SK-N-SH (cell line): ENCODE data around the gene HECTD2. TPM values are rescaled to one million over a fixed set of nuclear protein-coding genes. Genes with fewer than 3 reads are reported as not detected.
A peak's percentile ranks its signal among the peaks of the same experiment; 100 is the strongest.

Experiments
- CTCF ChIA-PET: fragments of 300-600, 350-600 bp; formaldehyde crosslinking; extraction: SDS; loops from one replicate; lab custom pipeline; 2021; lab: Yijun Ruan, JAX
- POLR2A ChIA-PET: fragments of 350-600 bp; sonication (Branson Sonifier 250); formaldehyde crosslinking; extraction: SDS; loops from one replicate; lab custom pipeline; 2020; ENCODE audit warnings: antibody characterized with exemption, inconsistent platforms; lab: Yijun Ruan, JAX
- DNase-seq: peaks from one replicate; pipeline ENCODE4 v3.0.0; 2012
- H2AFZ ChIP-seq: fragments of 200-600 bp; sonication (generic); 2 replicates; pipeline ENCODE4 v1.8.1; 2016; ENCODE audit warnings: antibody characterized with exemption, mild to moderate bottlenecking, low read depth
- H3F3A ChIP-seq: fragments of 200-600 bp; sonication (generic); replicated peaks from 2 replicates; pipeline ENCODE3; 2016; ENCODE audit warnings: antibody characterized with exemption, mild to moderate bottlenecking; ENCODE audit not compliant: insufficient read depth
- H3K27ac ChIP-seq, 2 experiments: fragments of 200-500 bp in 1 of 2; fragments of 200-600 bp in 1 of 2; sonication (Bioruptor generic) in 1 of 2; sonication (generic), shearing (Covaris generic) in 1 of 2; 2 replicates each; pipeline versions ENCODE4 v1.5.1 to v1.6.1; 2014 to 2016; ENCODE audit warnings: low read depth in 2 of 2, inconsistent platforms in 1 of 2, low read length in 1 of 2, mild to moderate bottlenecking in 1 of 2, mixed read lengths in 1 of 2
- H3K27me3 ChIP-seq: fragments of 200-600 bp; sonication (generic), shearing (Covaris generic); 2 replicates; pipeline ENCODE4 v1.6.1; 2016; ENCODE audit warnings: mixed run types; ENCODE audit not compliant: insufficient read depth
- H3K36me3 ChIP-seq, 2 experiments: fragments of 200-500 bp in 1 of 2; fragments of 200-600 bp in 1 of 2; sonication (Bioruptor generic) in 1 of 2; sonication (generic) in 1 of 2; replicated peaks in 1 of 2; 2 replicates each; pipeline versions ENCODE3 to v1.5.1; 2014 to 2016; ENCODE audit warnings: low read length in 1 of 2, mild to moderate bottlenecking in 1 of 2; ENCODE audit not compliant: insufficient read depth in 2 of 2, control insufficient read depth in 1 of 2
- H3K4me1 ChIP-seq, 2 experiments: fragments of 200-500 bp in 1 of 2; fragments of 200-600 bp in 1 of 2; sonication (Bioruptor generic) in 1 of 2; sonication (generic), shearing (Covaris generic) in 1 of 2; 2 replicates each; pipeline versions ENCODE4 v1.5.1 to v1.6.1; 2014 to 2016; ENCODE audit warnings: low read depth in 1 of 2, low read length in 1 of 2, mixed run types in 1 of 2; ENCODE audit not compliant: insufficient read depth in 2 of 2, control insufficient read depth in 1 of 2
- H3K4me2 ChIP-seq: fragments of 200-600 bp; sonication (generic), shearing (Covaris generic); 2 replicates; pipeline ENCODE4 v1.6.1; 2017; ENCODE audit warnings: mixed run types
- H3K4me3 ChIP-seq, 2 experiments: fragments of 200-500 bp in 1 of 2; fragments of 200-600 bp in 1 of 2; sonication (Bioruptor generic) in 1 of 2; sonication (generic), shearing (Covaris generic) in 1 of 2; 2 replicates each; pipeline versions ENCODE4 v1.5.1 to v1.8.1; 2014 to 2016; ENCODE audit warnings: low read depth in 2 of 2, inconsistent platforms in 1 of 2, low read length in 1 of 2, mild to moderate bottlenecking in 1 of 2, mixed read lengths in 1 of 2, moderate library complexity in 1 of 2
- H3K79me2 ChIP-seq: fragments of 200-600 bp; sonication (generic); 2 replicates; pipeline ENCODE4 v1.8.1; 2017; ENCODE audit warnings: mild to moderate bottlenecking; ENCODE audit not compliant: insufficient read depth
- H3K9ac ChIP-seq: fragments of 200-600 bp; sonication (generic); 2 replicates; pipeline ENCODE4 v1.6.1; 2017; ENCODE audit warnings: mixed run types
- H3K9me2 ChIP-seq: fragments of 200-600 bp; sonication (generic); 2 replicates; pipeline ENCODE4 v1.6.1; 2017; ENCODE audit warnings: mixed run types
- H3K9me3 ChIP-seq: fragments of 200-600 bp; sonication (generic); 2 replicates; pipeline ENCODE4 v1.6.1; 2017; ENCODE audit warnings: mixed run types, mild to moderate bottlenecking, moderate library complexity
- H4K20me1 ChIP-seq: fragments of 200-600 bp; sonication (generic); 2 replicates; pipeline ENCODE4 v1.6.1; 2017; ENCODE audit warnings: mild to moderate bottlenecking, mixed run types; ENCODE audit not compliant: insufficient read depth
- CHD2 ChIP-seq: fragments of 150-350 bp; IDR thresholded peaks from 2 replicates; pipeline ENCODE4 v1.6.1; 2018; ENCODE audit warnings: low read length; ENCODE audit not compliant: partially characterized antibody
- EZH2phosphoT487 ChIP-seq: fragments of 200-600 bp; sonication (generic); IDR thresholded peaks from 2 replicates; pipeline ENCODE4 v1.6.1; 2017; ENCODE audit warnings: low read depth, mixed run types, mild to moderate bottlenecking, antibody characterized with exemption, moderate library complexity, borderline replicate concordance
- FOSL2 ChIP-seq: IDR thresholded peaks from 2 replicates; pipeline ENCODE4 v1.4.0; 2012; ENCODE audit warnings: low read depth, mild to moderate bottlenecking, moderate library complexity, borderline replicate concordance
- FOXM1 ChIP-seq: IDR thresholded peaks from 2 replicates; pipeline ENCODE4 v1.4.0; 2012; ENCODE audit warnings: low read depth, mild to moderate bottlenecking
- GATA2 ChIP-seq: sonication (generic); formaldehyde crosslinking; IDR thresholded peaks from 2 replicates; pipeline ENCODE4 v1.5.0; 2020; ENCODE audit warnings: mild to moderate bottlenecking, missing genetic modification reagents
- JUND ChIP-seq: IDR thresholded peaks from 2 replicates; pipeline ENCODE4 v1.4.0; 2012
- MXI1 ChIP-seq: IDR thresholded peaks from 2 replicates; pipeline ENCODE4 v1.6.1; 2012; ENCODE audit warnings: mild to moderate bottlenecking, low read depth, low read length, improper control_type of control experiment
- NRF1 ChIP-seq: IDR thresholded peaks from 2 replicates; pipeline ENCODE4 v1.6.1; 2012; ENCODE audit warnings: low read depth, mild to moderate bottlenecking, low read length
- PBX3 ChIP-seq: IDR thresholded peaks from 2 replicates; pipeline ENCODE4; 2012
- RFX5 ChIP-seq: IDR thresholded peaks from 2 replicates; pipeline ENCODE4 v1.6.1; 2012; ENCODE audit warnings: mild to moderate bottlenecking, improper control_type of control experiment, low read length
- SIN3A ChIP-seq: IDR thresholded peaks from 2 replicates; pipeline ENCODE4 v1.6.1; 2012; ENCODE audit warnings: low read depth, mild to moderate bottlenecking, low read length, moderate library complexity, borderline replicate concordance
- TCF12 ChIP-seq: IDR thresholded peaks from 2 replicates; pipeline ENCODE4 v1.4.0; 2012
- USF2 ChIP-seq: fragments of 150-350 bp; IDR thresholded peaks from 2 replicates; pipeline ENCODE4 v1.6.1; 2017; ENCODE audit warnings: antibody characterized with exemption, low read length, low read depth, borderline replicate concordance
- YY1 ChIP-seq: IDR thresholded peaks from 2 replicates; pipeline ENCODE4 v1.4.0; 2012; ENCODE audit warnings: low read depth, mild to moderate bottlenecking
- ZBTB33 ChIP-seq: IDR thresholded peaks from 2 replicates; pipeline ENCODE4 v1.4.0; 2012; ENCODE audit warnings: low read depth, borderline replicate concordance
- WGBS: methylation state at CpG from one replicate; pipeline ENCODE4 v1.1.6; 2017; ENCODE audit warnings: low lambda C conversion rate; 5-methylcytosine and 5-hydroxymethylcytosine counted together
- polyA plus RNA-seq, 3 experiments: library from polyadenylated mRNA; depleted of rRNA; stranded (reverse); fragments of >200 nt; gene quantifications; 2 replicates each; pipeline ENCODE4 v1.2.3, GENCODE V29; 2012

HECTD2 gene
- polyA plus RNA-seq, 1 of the 3 experiments (the other 2 are of a cell fraction): 4.1 TPM

GRCh38 chr10:91420868-91421267 is 10.7 kb downstream of the HECTD2 start:
- no peak for DNase-seq
- H3K36me3 ChIP-seq: no peaks in the 10 kb centered on the region
- H3K27ac ChIP-seq: peak overlapping the region in 1 of 2 experiments; percentile 43; a peak in 2 of 4 replicates
- no peaks in the 10 kb centered on the region for H3K27me3 ChIP-seq
- no peak overlapping the region for H3K9ac ChIP-seq
- H3F3A ChIP-seq: peaks cover 16% of the 10 kb centered on the region
- POLR2A ChIA-PET: no interaction called here
- peaks cover 58% of the 10 kb centered on the region for H3K79me2 ChIP-seq
- no peaks in the 10 kb centered on the region for H3K9me3 ChIP-seq
- no peaks in the 10 kb centered on the region for H3K9me2 ChIP-seq
- 0 out of 4 replicates have a peak overlapping the region, but pooled peaks of 1 of the 2 experiments have one; percentile 7 for H3K4me3 ChIP-seq
- TF ChIP-seq ZBTB33 (no peak), NRF1 (no peak), YY1 (peak; percentile 41; the same call in 1 of the 2 replicates), CHD2 (no peak), FOXM1 (no peak), FOSL2 (peak; percentile 54; the same call in 1 of the 2 replicates), EZH2phosphoT487 (no peak), JUND (peak; percentile 55; the same call in 1 of the 2 replicates), SIN3A (no peak), TCF12 (0 out of 2 replicates have a peak, but pooled peaks have one; percentile 21), MXI1 (no peak)
- CTCF ChIA-PET: interaction anchor here (1.1 to 1.2 kb wide), 2 partner anchors 12 to 215 kb away, joined by 3 to 4 read pairs; no protein-coding TSS in a partner anchor
- 63% methylated on average over 2 of the region's 2 CpGs for WGBS
- peak overlapping the region; percentile 8 for H3K4me2 ChIP-seq
- no peaks in the 10 kb centered on the region for H4K20me1 ChIP-seq
- H3K4me1 ChIP-seq: peaks cover 0 to 8% of the 10 kb centered on the region in 2 experiments; a peak in 2 of 4 replicates
- H2AFZ ChIP-seq: no peak overlapping the region

- H2AFZ ChIP-seq: no peak overlapping the region
- no peak overlapping the region for H3K4me3 ChIP-seq
- H3K4me1 ChIP-seq: peaks cover 0 to 8% of the 10 kb centered on the region in 2 experiments; a peak in 2 of 4 replicates
- WGBS: 98% methylated on average over 2 of the region's 2 CpGs
- H3K79me2 ChIP-seq: peaks cover 51% of the 10 kb centered on the region
- no peak overlapping the region for H3K4me2 ChIP-seq
- H3K9ac ChIP-seq: no peak overlapping the region
- no peaks in the 10 kb centered on the region for H3K27me3 ChIP-seq
- H4K20me1 ChIP-seq: no peaks in the 10 kb centered on the region
- ChIA-PET POLR2A (interaction anchor here (0.6 kb wide), 1 partner anchor 128 kb away, joined by 3 read pairs; no protein-coding TSS in a partner anchor), CTCF (interaction anchor here (1.0 to 2.3 kb wide), 2 partner anchors 8 to 33 kb away, joined by 3 to 7 read pairs; no protein-coding TSS in a partner anchor)
- H3K9me2 ChIP-seq: no peaks in the 10 kb centered on the region
- DNase-seq: no peak
- TF ChIP-seq PBX3 (no peak), RFX5 (no peak), MXI1 (no peak), GATA2 (CRISPR knock-in tag) (no peak), USF2 (no peak), YY1 (no peak), NRF1 (no peak)
- H3F3A ChIP-seq: peaks cover 16% of the 10 kb centered on the region
- H3K9me3 ChIP-seq: no peaks in the 10 kb centered on the region
- no peaks in the 10 kb centered on the region for H3K36me3 ChIP-seq
- no peak overlapping the region for H3K27ac ChIP-seq
Measured at GRCh38 chr10:91422915-91423314, 12.8 kb downstream of the HECTD2 start.
